Measurements from ENCODE around the gene SIM2. TPM values are rescaled to one million over a fixed set of nuclear protein-coding genes. Genes with fewer than 3 reads are reported as not detected.

SIM2 gene
- total RNA-seq, 4 donors from 2014 or later: 20.3 to 49.4 (median 29.9) TPM

GRCh38 chr21:36732217-36732616, 33.3 kb downstream of the SIM2 start:
- no peak for TF ChIP-seq POLR2A (IDR thresholded peaks at IDR 0.05)
- TF ChIP-seq CTCF (IDR thresholded peaks at IDR 0.05): no peak
- intact Hi-C loops (cut with DNase I): no loop called here

GRCh38 chr21:36732761-36733160, 33.8 kb downstream of the SIM2 start:
- Histone ChIP-seq H3K27ac (no peak overlapping the region), H3K36me3 (peaks cover 0 to 99% (median 12%) of the 10 kb centered on the region in 3 donors), H3K4me1 (no peaks in the 10 kb centered on the region), H3K4me3 (no peak overlapping the region), H3K9me3 (no peaks in the 10 kb centered on the region), H3K27me3 (peaks cover 0 to 42% (median 0%) of the 10 kb centered on the region in 4 donors)
- intact Hi-C loops (cut with DNase I): no loop called here
- 67 to 89% methylated on average over 4 to 7 of the region's 7 CpGs for WGBS, 2 donors
- no peak for TF ChIP-seq POLR2A (IDR thresholded peaks at IDR 0.05)
- no peak for TF ChIP-seq CTCF (IDR thresholded peaks at IDR 0.05)
- DNase-seq: no peak

More at GRCh38 chr21:36732217-36732616, 33.3 kb downstream of the SIM2 start:
- Histone ChIP-seq H3K4me1 (no peaks in the 10 kb centered on the region), H3K27me3 (peaks cover 0 to 40% (median 0%) of the 10 kb centered on the region in 4 donors), H3K27ac (no peak overlapping the region), H3K9me3 (no peaks in the 10 kb centered on the region), H3K36me3 (peaks cover 0 to 100% (median 12%) of the 10 kb centered on the region in 3 donors), H3K4me3 (no peak overlapping the region)
- DNase-seq: no peak
- WGBS, 2 donors: 17 to 68% methylated on average over 1 to 10 of the region's 14 CpGs

- Histone ChIP-seq H3K9me3 (no peaks in the 10 kb centered on the region), H3K4me1 (no peaks in the 10 kb centered on the region), H3K36me3 (peaks cover 0 to 98% (median 12%) of the 10 kb centered on the region in 3 donors), H3K4me3 (no peak overlapping the region), H3K27ac (no peak overlapping the region), H3K27me3 (peaks cover 0 to 42% (median 0%) of the 10 kb centered on the region in 4 donors)
- intact Hi-C loops (cut with DNase I): no loop called here
- 80 to 83% methylated on average over 1 to 2 of the region's 6 CpGs for WGBS, 2 donors
- no peak for DNase-seq
- TF ChIP-seq POLR2A (IDR thresholded peaks at IDR 0.05): no peak
- TF ChIP-seq CTCF (IDR thresholded peaks at IDR 0.05): no peak
Observed at GRCh38 chr21:36733857-36734256, 34.9 kb downstream of the SIM2 start.

GRCh38 chr21:36734367-36735200, 35.7 kb downstream of the SIM2 start:
- Histone ChIP-seq H3K27me3 (peaks cover 0 to 42% (median 0%) of the 10 kb centered on the region in 4 donors), H3K36me3 (peaks cover 0 to 98% (median 12%) of the 10 kb centered on the region in 3 donors), H3K27ac (no peak overlapping the region), H3K4me3 (no peak overlapping the region), H3K4me1 (no peaks in the 10 kb centered on the region), H3K9me3 (no peaks in the 10 kb centered on the region)
- 75 to 88% methylated on average over 2 to 5 of the region's 9 CpGs for WGBS, 2 donors
- no peak for DNase-seq
- TF ChIP-seq POLR2A (IDR thresholded peaks at IDR 0.05) (no peak), CTCF (IDR thresholded peaks at IDR 0.05) (no peak)
- intact Hi-C loops (cut with DNase I): no loop called here

GRCh38 chr21:36735201-36735515, 36.2 kb downstream of the SIM2 start:
- 87 to 100% methylated on average over 3 of the region's 4 CpGs for WGBS, 2 donors
- no peak for TF ChIP-seq CTCF (IDR thresholded peaks at IDR 0.05)
- no peak for TF ChIP-seq POLR2A (IDR thresholded peaks at IDR 0.05)
- no peak for DNase-seq
- H3K36me3 ChIP-seq: peaks cover 0 to 97% (median 12%) of the 10 kb centered on the region in 3 donors
- intact Hi-C loops (cut with DNase I): no loop called here
- H3K9me3 ChIP-seq: no peaks in the 10 kb centered on the region
- H3K4me3 ChIP-seq: no peak overlapping the region
- peaks cover 0 to 42% (median 0%) of the 10 kb centered on the region in 4 donors for H3K27me3 ChIP-seq
- H3K27ac ChIP-seq: no peak overlapping the region
- no peaks in the 10 kb centered on the region for H3K4me1 ChIP-seq
